GM19238 (cell line): ENCODE data around the gene RBM20.

Source experiments
- DNase-seq: peaks from one replicate; pipeline ENCODE4 v3.0.0; 2011; ENCODE audit warnings: low spot score; ENCODE audit not compliant: insufficient read length

Gene RBM20

DNA sequence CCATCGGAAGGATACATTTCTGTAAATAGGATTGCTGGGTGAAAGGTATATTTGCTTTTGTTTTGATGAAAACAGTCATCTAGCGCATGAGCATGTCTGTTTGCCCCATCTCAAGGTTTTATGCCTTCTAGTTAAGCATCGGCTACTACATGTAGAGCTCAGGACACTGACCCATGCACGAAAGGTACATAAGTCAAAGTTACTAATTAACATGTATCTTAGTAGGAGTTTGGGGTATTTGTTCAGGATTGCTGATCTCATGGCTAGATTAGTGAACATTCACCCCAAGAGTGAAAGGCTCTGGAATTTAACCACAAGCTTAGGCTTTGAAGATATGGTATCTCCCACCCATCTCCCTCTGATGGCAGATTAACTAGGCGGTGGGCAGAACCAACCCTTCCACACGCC lies 91.5 kb downstream of the RBM20 start:
- no peak for DNase-seq

DNA sequence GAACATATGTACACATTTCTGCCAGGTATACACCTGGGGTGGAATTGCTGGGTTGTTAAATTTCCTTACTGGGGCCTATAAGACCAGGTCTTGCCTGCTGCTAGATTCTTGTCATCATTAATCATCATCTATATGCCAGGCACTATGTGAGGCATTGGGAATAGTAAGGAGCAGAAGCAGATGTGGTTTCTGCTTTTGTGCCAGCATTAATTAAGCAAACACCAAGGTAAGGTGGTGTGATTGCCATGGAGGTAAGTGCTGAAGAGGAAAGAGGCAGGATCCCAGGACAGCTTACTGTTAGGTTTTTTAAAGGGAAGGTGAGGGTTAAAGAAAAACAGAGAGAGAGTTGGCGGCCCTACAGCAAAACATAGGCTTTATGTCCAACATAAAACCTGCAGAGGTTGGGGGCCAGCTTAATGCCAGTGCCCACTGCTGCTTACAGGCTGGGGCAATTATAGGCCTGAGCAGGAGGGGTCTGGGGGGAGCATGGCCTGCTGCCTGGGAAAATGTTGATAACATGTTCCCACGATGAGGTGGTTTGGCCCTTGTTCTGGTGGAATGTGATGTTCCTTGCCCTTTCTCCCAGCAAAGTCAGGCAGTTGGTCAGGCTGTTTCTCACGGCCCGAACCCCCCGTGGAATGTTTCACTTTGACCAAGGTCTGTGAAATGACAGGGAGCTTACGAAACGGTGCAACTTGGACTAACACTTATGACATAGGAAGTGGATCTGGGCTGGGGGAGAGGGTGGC lies 93.9 kb downstream of the RBM20 start:
- no peak for DNase-seq

DNA sequence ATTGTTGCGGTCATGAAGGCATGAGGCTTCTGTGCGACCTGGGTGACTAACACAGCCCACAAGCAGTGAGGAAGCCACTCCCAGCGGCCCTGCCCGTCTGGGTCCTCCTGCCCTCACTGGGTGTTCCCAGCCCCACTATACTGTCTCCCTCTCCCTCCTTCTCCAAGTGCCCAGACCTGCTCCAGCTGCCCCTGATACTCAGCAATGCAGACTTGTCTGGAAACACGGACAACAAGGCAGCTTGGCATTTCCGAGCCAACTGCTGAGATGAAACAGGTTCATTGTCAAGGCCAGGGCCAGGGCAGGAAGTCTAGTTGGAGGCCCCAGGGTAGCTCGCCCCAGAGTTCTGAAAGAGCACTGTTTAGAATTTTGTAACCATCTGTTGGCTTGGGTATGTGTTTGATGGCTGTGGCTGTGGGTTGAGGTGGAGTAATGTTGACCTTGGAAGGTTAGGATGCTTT lies 95.7 kb downstream of the RBM20 start:
- DNase-seq = no peak

DNA sequence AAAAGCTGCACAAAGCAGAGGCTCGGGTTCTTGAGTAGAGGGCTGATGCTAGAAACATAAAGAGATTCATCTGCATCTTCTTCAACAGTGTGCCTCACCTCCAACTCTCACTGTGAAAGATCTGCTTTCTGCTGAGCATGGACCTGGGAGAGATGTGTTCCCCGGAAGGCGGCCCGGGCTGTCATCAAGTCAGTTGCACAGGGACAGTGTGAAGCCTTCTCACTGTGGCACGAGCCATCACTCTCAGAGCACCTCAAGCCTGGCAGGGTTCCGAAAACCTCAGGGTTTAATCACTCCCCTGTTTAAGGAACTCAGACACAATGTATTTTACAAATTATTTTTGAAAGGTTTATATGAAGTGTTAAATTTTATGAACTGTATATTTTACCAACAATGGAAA lies 98.7 kb downstream of the RBM20 start:
- DNase-seq = no peak

DNA sequence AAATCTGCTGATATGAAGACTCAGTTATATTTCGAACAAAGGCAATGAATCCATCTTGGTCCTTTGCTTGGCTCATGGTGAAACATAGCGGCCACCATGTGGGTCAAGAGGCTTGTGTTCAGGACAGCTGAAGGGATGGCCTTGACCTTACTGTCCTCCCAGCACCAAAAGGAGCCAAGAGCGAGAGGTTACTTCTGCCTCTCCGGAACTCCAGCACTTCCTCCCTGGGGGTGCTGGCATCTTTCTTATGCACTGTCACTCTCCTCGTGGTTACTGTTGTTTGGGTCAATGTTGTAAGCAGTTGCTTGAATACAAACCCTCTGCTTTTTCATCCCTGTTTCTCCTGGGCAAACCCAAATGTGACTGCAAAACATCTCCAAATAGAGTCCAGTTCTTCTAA lies 100.6 kb downstream of the RBM20 start:
- DNase-seq = no peak

DNA sequence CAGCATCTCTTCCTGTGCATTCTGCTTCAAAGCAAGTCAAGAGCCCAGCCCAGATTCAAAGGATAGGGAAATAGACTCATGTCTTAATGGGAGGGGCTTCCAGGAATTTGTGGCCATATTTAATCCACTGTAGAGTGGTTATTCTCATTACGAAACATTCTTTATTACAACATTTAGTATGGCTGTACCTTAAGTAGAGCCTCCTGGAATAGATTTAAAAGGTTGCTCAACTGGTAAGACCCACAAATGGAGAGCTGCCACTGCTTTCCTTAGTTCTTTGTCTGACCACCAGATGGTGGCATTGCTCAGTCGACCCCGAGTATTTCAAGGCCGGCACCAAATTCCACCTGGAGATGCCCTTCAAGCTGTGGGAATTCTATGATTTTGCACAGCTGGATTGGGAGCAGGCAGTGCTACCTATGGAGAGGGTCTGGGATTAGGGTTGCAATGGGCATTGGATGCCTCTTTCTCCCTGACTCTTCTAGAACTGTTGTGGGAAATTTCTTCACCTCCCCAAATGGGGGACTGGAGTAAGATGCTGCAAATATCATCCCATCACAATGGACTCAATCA lies 102.2 kb downstream of the RBM20 start:
- peak; percentile 37 for DNase-seq

DNA sequence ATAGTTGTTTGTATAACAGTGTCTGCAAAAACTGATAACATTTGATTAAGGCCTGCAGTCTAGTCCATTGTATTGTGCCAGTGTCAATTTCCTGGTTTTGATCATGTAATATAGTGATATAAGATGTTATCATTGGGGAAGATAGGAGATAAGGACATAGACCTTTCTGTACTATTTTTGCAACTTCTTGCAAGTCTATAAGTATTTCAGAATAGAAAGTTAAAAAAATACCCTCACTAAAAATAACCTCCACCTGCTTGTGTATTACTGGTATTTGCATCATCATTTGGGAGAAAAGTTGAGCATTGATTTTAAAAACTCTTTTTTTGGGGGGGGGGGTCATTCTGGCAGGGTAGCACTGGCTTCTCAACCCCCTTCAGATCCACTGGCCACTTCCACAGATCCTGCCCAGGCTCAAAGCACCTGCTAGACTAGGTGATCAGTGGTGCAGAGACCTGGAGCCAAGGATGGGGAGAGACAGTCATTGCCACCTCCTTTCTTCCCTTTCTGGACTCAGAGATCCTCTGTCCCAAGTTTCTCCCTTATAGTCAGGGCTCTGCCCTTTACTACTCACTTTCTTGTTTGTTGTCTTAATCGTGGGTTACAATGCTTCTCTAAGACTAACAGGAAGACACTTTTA lies 103.0 kb downstream of the RBM20 start:
- no peak for DNase-seq

DNA sequence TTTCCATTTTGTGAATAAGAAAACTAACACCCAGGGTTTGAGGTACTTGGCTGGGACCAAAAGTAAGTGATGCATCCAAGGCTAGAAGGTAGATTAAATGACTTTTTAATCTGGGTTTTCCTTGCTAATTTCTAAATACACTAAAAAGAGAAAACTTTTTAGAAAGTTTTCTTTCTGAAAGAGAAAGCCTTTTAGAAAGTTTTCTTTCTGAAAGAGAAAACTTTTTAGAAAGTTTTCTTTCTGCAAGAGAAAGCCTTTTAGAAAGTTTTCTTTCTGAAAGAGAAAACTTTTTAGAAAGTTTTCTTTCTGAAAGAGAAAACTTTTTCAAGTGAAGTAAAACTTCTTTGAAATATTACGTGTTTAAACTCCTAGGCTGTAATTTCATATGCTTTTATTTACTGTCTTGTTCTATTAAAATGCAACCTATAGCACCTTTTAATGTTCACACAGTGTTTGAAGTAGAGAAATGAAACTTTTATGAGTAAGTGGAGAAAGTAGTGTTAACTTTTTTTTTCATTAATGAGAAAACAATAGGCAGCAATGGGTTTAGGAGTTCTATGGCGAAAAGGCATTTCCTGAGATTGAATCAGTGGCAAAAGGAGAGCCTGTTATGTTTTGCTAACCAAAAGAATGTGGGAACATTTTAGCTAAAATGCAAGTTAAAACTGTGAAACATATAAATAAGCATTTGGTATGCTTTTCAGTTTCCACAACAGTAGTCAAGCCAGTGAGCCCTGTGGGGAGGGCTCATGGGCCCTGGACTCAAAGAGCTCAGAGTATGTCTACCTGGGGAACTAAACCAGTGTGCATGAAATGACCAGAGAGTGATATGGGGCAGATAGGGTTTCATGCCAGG lies 103.7 kb downstream of the RBM20 start:
- DNase-seq = no peak

DNA sequence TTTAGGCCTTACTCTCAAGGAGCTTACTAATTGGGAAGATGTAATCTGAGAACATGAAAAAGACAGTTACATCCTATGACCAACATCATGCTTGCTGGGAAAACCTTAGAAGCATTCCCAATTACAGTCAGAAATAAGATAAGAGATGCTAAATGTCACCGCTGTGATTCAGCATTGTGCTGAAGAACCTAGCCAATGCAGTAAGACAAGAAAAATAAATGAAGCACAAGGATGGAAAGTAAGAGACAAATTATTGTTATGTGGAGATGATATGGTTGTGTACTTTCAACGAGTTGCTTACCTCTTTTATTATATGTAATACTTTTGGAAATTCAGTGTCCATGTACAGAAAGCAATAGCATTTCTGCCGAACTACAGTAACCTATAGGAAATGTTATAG lies 104.8 kb downstream of the RBM20 start:
- DNase-seq = no peak

DNA sequence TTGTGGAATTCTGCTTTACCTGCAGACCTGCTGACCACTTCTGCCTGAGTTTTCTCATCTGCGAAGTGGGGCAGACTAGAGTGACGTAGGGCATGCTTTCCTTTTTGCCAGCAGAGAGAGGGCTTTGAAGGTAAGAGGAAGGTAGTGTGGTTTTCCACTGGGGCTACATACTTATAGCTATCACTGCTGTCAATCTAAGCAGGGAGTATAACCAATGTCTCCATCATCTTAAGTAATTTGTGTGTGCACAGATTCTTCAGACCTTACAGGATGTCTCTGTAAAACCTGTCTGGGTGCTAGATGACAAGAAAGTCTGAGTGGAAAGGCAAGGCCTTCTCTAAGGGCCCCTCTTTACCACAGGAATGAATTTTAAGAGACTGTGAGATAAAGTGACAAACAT lies 106.8 kb downstream of the RBM20 start:
- no peak for DNase-seq

DNA sequence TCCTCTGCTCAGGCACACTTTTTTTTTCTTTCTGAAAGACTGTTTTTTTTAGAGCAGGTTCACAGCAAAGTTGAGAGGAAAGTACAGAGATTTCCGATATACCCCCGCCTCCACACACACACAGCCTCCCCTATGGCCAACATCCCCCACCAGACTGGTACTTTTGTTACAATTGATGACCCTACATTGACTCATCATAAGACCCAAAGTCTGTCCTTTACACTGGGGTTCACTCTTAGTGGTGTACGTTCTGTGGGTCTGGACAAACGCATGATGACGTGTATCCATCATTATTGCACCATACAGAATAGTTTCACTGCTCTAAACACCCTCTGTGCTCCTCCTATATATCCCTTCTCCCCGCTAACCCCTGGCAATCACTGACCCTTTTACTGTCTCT lies 107.7 kb downstream of the RBM20 start:
- DNase-seq = no peak

DNA sequence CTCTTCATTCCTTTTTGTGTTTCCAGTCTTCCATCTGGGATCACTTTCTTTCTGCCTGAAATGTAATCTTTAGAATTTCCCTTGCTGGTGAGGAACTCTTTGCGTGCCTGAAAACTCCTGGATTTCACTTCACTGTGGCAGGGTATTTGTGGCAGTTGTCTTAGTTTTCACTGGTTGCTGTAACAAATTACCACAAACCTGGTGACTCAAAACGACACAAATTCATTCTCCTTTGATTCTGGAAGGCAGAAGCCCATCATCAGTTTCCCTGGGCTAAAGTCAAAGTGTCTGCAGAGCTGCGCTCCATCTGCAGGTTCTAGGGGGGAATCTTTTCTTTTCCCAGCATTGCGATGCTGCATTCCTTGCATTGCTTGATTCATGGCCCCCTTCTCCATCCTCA lies 109.3 kb downstream of the RBM20 start:
- DNase-seq = no peak

DNA sequence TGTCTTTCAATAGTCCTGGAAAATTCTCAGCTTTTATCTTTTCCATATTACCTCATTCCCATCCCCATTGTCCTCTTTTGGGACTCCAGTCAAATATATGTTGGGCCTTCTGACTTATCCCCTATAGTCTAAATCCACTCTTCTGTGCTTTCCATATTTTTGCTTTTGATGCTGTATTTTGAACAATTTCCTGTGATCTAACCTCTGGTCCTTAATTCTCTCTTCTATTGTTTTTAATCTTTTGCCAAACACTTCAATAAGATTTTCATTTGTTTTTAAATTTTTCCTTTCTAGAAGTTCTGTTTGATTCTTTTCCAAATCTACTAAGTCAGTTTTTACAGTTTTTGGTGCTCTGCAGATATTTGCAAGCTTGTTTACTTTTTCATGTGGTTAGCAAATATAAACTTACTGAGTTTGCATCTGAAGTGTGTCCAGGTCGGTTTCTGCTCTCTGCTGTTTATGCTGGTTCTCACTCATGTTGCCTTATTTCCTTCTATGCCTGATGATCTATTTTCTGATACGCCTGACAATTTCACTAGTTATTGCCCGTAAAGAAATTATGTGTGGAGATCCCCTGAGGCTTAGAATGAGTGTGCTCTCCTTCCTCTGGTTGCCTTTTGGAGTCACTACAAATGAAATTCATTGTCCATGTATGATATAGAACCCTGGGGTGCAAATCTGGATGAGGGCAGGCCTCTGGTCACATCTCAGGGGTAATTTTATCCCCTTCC lies 110.4 kb downstream of the RBM20 start:
- DNase-seq = no peak

DNA sequence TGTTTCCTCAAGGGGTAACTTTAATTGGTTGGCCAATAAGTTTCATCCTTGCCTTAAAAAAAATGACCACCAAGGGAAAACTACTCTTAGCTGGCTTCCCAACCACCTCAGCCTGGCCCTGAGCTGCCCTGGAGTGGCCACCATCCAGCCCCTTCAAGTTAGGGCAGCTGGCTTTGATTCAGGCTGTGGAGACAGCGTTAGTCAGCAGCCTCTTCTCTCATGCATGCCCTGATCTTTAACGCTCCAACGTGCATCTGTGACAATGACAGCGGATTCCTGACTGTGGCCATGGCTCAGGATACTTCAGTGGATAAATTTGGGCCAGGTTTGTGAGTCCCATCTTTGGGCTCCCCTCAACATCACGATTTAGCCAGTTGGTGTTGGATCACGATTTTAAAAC lies 111.6 kb downstream of the RBM20 start:
- no peak for DNase-seq

DNA sequence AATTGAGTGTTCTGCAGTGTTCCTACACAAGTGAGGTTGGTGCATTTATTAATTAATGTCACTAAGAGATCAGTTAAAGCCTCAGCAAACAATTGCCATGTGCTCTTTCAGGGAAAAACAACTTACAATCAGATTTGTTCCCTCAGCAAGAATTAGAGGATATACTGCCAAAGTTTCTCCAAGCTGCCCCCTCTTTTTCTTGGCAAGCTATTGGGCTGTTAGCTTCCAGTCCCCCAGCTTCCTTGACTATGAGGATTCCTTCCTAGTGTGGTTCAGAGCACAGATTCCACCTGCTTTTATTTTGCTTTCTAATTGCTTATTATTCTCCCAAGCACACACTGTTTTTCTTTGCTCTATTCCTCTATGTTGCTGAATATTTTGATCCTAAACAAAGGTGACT lies 112.7 kb downstream of the RBM20 start:
- DNase-seq = no peak

DNA sequence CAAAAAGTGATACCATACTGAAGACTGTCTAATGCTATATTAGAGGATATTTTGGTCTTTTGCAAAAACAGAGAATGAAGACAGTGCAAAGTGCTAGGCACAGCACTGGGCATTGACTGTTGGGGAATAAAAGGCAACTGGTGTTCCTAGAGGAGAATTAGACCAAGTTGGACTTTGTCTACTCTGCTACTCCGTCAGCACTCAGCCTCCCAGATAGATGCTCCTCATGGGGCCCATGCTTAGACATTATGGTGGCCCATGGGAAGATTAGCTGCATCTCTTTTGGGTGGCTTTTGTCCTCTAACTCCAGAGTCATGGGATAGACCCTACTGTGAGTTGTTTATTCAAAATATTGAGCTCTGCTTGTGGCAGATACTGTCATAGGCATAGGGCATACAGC lies 113.5 kb downstream of the RBM20 start:
- DNase-seq = no peak

DNA sequence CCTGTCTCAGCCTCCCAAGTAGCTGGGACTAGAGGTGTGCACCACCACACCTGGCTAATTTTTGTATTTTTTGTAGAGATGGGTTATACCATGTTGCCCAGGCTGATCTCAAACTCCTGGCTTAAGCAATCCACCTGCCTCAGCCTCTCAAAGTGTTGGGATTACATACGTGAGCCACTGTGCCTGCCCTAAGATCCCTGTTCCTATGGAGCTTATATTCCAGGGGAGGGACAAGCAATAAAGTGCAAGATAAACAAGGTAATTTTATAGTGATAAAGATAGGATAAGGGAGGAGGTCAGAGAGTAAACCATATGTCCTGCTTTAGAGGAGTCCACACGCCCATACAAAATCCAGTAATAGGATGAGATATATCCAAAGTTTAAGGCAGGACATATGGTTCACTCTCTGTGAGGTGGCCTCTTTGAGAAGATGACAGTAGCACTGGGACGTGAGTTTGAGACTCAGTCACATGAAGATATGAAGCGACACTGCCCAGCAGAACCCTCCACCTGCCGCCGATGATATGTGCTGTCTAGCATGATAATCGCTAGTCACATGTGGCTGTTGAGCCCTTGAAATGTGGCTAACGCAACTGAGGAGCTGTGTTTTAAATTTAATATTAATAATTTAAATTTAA lies 114.1 kb downstream of the RBM20 start:
- DNase-seq = no peak

DNA sequence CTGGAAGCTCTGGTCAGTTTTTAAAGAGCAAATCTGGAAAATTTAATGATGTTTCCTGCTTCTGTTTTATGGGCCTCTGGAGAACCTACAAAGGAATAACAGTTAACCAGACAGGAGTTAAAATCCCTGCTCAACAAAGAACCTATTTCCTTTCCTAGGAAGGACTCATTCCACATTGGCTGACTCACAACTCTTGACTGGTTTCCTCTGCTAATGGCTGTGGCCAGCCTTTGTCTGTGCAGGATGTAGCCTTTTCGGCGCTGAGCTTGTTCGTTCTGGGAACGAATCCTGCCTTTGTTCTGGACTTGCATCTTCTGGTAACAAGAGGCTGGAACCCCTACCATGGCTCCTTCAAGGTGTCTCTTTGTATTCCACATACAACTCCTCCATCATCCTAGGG lies 114.8 kb downstream of the RBM20 start:
- no peak for DNase-seq

DNA sequence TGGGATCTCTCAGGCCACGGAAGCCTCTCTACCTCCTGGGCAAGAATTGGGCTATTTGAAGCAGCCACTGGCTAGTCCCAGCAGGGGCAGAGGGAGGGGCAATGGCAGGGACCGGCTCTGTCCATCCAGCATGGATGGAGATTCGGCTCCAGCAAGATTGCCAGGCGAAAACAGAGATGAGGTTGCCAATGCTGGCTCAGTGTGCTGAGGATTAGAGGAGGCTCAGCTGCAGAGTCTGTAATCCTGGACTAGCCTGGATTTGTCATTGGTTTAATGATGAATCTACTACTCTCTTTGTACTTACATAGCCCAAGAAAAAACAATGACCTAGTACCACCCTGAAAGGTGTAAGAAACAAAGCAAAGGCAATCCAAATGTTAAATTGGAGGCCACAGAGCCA lies 115.4 kb downstream of the RBM20 start:
- DNase-seq = no peak

DNA sequence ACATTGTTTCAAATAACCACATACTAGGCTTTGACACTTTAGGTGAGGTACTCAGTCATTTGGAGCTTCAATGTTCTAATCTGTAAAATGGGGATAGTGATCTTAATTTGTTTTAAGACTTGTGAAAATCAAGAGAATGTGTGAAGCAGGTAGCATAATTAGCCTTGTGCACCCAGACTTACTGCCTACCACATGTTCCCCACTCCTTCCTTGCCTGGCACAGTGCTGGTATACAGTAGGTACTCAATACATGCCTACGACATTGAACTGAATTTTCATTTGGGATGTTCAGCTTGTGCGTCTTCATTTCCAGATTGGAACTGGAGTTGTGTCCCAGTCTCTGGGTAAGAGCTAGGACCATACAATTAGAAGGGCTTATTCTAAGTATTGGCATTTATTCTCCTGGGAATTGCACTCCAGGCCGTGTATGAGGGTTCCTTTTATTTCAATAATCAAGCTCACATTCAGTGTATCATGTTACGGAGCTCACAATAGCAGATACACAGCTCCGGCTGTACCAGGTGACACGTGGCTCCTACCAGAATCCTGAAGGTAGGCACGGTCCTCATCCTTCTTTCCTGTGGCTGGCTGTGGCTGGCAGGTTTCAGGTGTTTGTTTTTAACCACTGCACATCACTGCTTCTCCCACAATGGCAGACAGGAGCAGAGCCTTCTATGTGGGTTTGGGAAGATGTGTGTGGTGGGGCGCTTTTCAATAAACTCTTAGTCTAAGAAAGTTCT lies 118.1 kb downstream of the RBM20 start:
- DNase-seq = no peak
